Fibroblast of mammary gland (primary cell): ENCODE measurements around the gene TGFBI.

Source experiments
- DNase-seq: peaks from one replicate; pipeline ENCODE4 v3.0.0-alpha.2; 2010; ENCODE audit warnings: low read depth
- H3K4me3 ChIP-seq: 2 replicates; pipeline ENCODE4 v1.5.1; 2011; ENCODE audit warnings: low read depth, mild to moderate bottlenecking, low read length, moderate library complexity; ENCODE audit not compliant: control insufficient read depth
- CTCF ChIP-seq: conservative IDR thresholded peaks from 2 replicates; pipeline ENCODE4 v1.5.1; 2011; ENCODE audit warnings: low read depth, low read length, inconsistent platforms; ENCODE audit not compliant: control insufficient read depth, insufficient read depth

TGFBI gene

GRCh38 chr5:135986891-135987401 lies 41.8 kb upstream of the TGFBI start:
- TF ChIP-seq CTCF: no peak
- DNase-seq: peak; percentile 30
- no peak overlapping the region for H3K4me3 ChIP-seq

GRCh38 chr5:135988546-135988945 lies 40.2 kb upstream of the TGFBI start:
- no peak overlapping the region for H3K4me3 ChIP-seq
- no peak for TF ChIP-seq CTCF
- DNase-seq: no peak

- no peak for TF ChIP-seq CTCF
- H3K4me3 ChIP-seq: no peak overlapping the region
These were observed 39.1 kb upstream of the TGFBI start for GRCh38 chr5:135989686-135990085.

GRCh38 chr5:135990528-135991255 lies 38.1 kb upstream of the TGFBI start:
- H3K4me3 ChIP-seq: no peak overlapping the region
- no peak for DNase-seq
- no peak for TF ChIP-seq CTCF

More at GRCh38 chr5:135989686-135990085, 39.1 kb upstream of the TGFBI start:
- DNase-seq: no peak

GRCh38 chr5:135991429-135991828 lies 37.4 kb upstream of the TGFBI start:
- no peak for TF ChIP-seq CTCF
- DNase-seq: no peak
- no peak overlapping the region for H3K4me3 ChIP-seq

GRCh38 chr5:135993335-135993879 lies 35.4 kb upstream of the TGFBI start:
- no peak overlapping the region for H3K4me3 ChIP-seq
- DNase-seq: peak; percentile 61
- no peak for TF ChIP-seq CTCF
